Omental fat pad (tissue), 4 donors: ENCODE results near the gene G3BP2. TPM values are rescaled to one million over a fixed set of nuclear protein-coding genes. Genes with fewer than 3 reads are reported as not detected.

Experiments
- ATAC-seq: fragments of 150-250 bp; one replicate; pipeline ENCODE4 v1.9.1; 2016; ENCODE audit warnings: mild to moderate bottlenecking, moderate library complexity; ENCODE audit not compliant: low FRiP score
- DNase-seq: peaks from one replicate; pipeline ENCODE4 v3.0.0-alpha.2; 2019; ENCODE audit warnings: low spot score
- total RNA-seq, 4 donors: library from RNA; depleted of rRNA; stranded (reverse); fragments of >200 nt; gene quantifications; one replicate each; pipeline ENCODE4 v1.1.0, GENCODE V29; 2016
- TF ChIP-seq, protein P1 (sequence below), 3 donors: fragments of 450-650 bp; IDR thresholded peaks; one replicate each; pipeline ENCODE4 v1.5.1; 2016 to 2017; ENCODE audit warnings: antibody characterized with exemption in 3 of 3, mild to moderate bottlenecking in 3 of 3, moderate library complexity in 2 of 3

Gene G3BP2
- total RNA-seq, 4 donors from 2014 or later: 57.7 to 90.9 (median 69.6) TPM

- DNase-seq: no peak
Measured at GRCh38 chr4:75659512-75660031, 13.6 kb downstream of the G3BP2 start.

GRCh38 chr4:75658876-75659275 is 14.3 kb downstream of the G3BP2 start:
- DNase-seq (no peak), ATAC-seq (no peak)
- TF ChIP-seq, protein P1, sequence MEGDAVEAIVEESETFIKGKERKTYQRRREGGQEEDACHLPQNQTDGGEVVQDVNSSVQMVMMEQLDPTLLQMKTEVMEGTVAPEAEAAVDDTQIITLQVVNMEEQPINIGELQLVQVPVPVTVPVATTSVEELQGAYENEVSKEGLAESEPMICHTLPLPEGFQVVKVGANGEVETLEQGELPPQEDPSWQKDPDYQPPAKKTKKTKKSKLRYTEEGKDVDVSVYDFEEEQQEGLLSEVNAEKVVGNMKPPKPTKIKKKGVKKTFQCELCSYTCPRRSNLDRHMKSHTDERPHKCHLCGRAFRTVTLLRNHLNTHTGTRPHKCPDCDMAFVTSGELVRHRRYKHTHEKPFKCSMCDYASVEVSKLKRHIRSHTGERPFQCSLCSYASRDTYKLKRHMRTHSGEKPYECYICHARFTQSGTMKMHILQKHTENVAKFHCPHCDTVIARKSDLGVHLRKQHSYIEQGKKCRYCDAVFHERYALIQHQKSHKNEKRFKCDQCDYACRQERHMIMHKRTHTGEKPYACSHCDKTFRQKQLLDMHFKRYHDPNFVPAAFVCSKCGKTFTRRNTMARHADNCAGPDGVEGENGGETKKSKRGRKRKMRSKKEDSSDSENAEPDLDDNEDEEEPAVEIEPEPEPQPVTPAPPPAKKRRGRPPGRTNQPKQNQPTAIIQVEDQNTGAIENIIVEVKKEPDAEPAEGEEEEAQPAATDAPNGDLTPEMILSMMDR (IDR thresholded peaks at IDR 0.05): no peak

More at GRCh38 chr4:75659512-75660031, 13.6 kb downstream of the G3BP2 start:
- TF ChIP-seq, protein P1 (IDR thresholded peaks at IDR 0.05): no peak
- no peak for ATAC-seq

DNA sequence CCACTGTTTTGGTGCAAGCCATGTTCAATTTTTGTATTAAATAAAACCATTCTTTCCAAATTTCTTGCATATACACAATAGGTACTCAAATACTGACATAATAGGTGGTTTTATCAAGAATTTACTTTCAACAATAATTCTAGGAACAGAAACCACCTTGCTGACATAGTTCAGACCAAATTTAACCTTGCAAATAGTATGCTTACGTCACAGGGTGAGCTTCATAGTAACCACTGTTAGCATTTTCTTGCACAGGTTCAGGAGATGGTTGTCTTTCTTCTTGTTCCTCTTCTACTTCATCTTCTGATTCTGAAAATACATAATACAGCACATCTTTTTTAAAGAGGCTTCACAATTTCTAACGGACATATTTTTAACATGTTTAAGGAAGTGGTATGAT is 17.6 kb downstream of the G3BP2 start:
- ATAC-seq: no peak
- TF ChIP-seq, protein P1 (IDR thresholded peaks at IDR 0.05): no peak
- DNase-seq: no peak

- ATAC-seq: no peak
- TF ChIP-seq, protein P1 (IDR thresholded peaks at IDR 0.05): no peak
- DNase-seq: no peak
Measured at GRCh38 chr4:75654905-75655304, 18.3 kb downstream of the G3BP2 start.

GRCh38 chr4:75653845-75654503 is 19.2 kb downstream of the G3BP2 start:
- DNase-seq (no peak), ATAC-seq (no peak)
- TF ChIP-seq, protein P1 (IDR thresholded peaks at IDR 0.05): no peak

DNA sequence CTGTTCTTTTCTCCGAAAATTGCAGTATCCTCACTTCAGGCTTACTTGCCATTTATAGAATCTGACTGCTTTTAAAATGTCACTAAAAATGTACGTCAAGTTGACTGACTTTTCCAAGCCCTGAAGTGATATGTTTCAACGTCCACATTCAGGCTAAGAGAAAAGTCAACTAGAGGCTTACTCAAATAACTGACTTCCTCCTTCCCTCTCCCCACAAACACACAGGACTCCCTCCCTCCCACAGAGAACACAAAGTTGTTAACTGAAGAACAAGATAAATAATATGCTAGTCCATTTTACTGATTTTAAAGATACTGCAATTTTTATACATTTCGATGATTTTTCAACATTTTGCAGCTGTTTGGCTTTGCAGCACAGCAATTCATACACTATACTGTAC is 29.1 kb downstream of the G3BP2 start:
- no peak for DNase-seq
- ATAC-seq: no peak
- TF ChIP-seq, protein P1 (IDR thresholded peaks at IDR 0.05): no peak

DNA sequence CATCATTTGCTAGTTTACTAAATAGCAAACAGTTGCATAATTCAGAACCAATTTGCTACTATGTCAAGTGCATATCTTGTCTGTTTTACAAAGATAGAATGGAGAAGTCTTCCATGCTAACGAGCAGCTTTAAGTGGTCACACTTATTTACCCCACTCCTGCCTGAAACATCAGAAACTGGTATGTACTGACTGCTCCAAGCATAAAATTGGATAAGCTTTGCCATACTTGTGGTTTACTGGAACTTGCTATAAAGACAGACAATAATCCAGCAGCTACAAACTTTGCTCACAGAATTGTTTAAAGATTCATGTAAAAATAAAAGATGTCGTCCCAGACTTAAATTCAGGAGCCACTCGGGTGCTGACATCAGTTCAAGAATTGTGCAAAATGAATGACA is 29.6 kb downstream of the G3BP2 start:
- no peak for ATAC-seq
- TF ChIP-seq, protein P1 (IDR thresholded peaks at IDR 0.05): no peak
- DNase-seq: no peak
